Ishikawa (cell line): Measurements from ENCODE around the gene COL2A1.

Experiments
- CREB1 ChIP-seq: IDR thresholded peaks from 2 replicates; pipeline ENCODE4 v1.6.1; 2012; ENCODE audit warnings: low read depth
- EP300 ChIP-seq: IDR thresholded peaks from 2 replicates; pipeline ENCODE4 v1.6.1; 2012; ENCODE audit warnings: borderline replicate concordance
- FOXM1 ChIP-seq: IDR thresholded peaks from 2 replicates; pipeline ENCODE4 v1.6.1; 2012; ENCODE audit warnings: low read depth, borderline replicate concordance
- TEAD4 ChIP-seq: IDR thresholded peaks from 2 replicates; pipeline ENCODE4 v1.6.1; 2012
- YY1 ChIP-seq: IDR thresholded peaks from 2 replicates; pipeline ENCODE4 v1.6.1; 2012; ENCODE audit warnings: low read depth
- ZBTB7A ChIP-seq: IDR thresholded peaks from 2 replicates; pipeline ENCODE4 v1.6.1; 2012; ENCODE audit warnings: low read depth

DNA sequence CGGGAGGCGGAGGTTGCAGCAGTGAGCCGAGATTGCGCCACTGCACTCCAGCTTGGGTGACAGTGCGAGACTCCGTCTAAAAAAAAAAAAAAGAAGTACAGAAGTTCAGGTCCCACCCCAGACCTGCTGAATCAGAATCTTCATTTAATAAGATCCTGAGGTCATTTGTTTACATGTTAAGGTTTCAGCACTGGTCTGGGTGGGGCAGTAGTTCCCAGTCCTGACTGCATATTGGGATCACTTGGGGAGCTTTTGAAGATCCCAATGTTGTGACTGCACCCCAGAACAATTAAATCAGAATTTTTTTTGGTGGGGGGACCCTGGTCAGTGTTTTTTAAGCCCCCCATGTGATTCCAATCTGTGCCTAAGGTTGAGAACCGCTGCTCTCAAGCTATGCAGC is 11.7 kb upstream of the COL2A1 start:
- TF ChIP-seq CREB1 (no peak), EP300 (no peak), FOXM1 (no peak), YY1 (no peak), ZBTB7A (no peak), TEAD4 (no peak)
